Left lung (tissue), 10 donors: Measurements from ENCODE around the gene CASK. TPM values are rescaled to one million over a fixed set of nuclear protein-coding genes. Genes with fewer than 3 reads are reported as not detected.
A peak's percentile ranks its signal among the peaks of the same experiment; 100 is the strongest.

Experiments
- ATAC-seq: fragments of 200-7000 bp; cut with Tn5 transposase; one replicate; pipeline ENCODE4 v1.9.1; 2020; ENCODE audit warnings: moderate library complexity
- DNase-seq, 4 donors: peaks; one replicate each; pipeline ENCODE4 v3.0.0-alpha.2; 2013 to 2020
- H3K27ac ChIP-seq, 2 donors: fragments of 200-600 bp; sonication (generic) in 1 of 2; one replicate each; pipeline versions ENCODE4 v1.5.0 to v1.8.0; 2020 to 2021
- H3K27me3 ChIP-seq, 2 donors: fragments of 200-600 bp; sonication (generic) in 1 of 2; one replicate each; pipeline versions ENCODE4 v1.5.0 to v1.8.0; 2020 to 2021
- H3K36me3 ChIP-seq, 2 donors: fragments of 200-600 bp; sonication (generic) in 1 of 2; one replicate each; pipeline versions ENCODE4 v1.5.0 to v1.8.0; 2020 to 2021
- H3K4me1 ChIP-seq, 2 donors: fragments of 200-600 bp; one replicate each; pipeline ENCODE4 v1.8.0; 2021
- H3K4me3 ChIP-seq, 2 donors: fragments of 200-600 bp; sonication (generic) in 1 of 2; one replicate each; pipeline versions ENCODE4 v1.5.0 to v1.8.0; 2020 to 2021; ENCODE audit warnings: mild to moderate bottlenecking in 1 of 2
- H3K9me3 ChIP-seq, 2 donors: fragments of 200-600 bp; sonication (generic) in 1 of 2; one replicate each; pipeline versions ENCODE4 v1.5.0 to v1.8.0; 2020 to 2021
- intact Hi-C, 2 donors: fragments of 100-400 bp; cut with DNase I; formaldehyde crosslinking; loops; one replicate each; pipeline versions ENCODE4 v1.11.2 to v1.14.2; 2022
- polyA plus RNA-seq, 6 donors: library from polyadenylated mRNA; unstranded; fragments of 120-200 nt; gene quantifications; one replicate each; pipeline ENCODE4 v1.2.1, GENCODE V29; 2013; ENCODE audit not compliant: insufficient read length in 6 of 6
- total RNA-seq, 2 donors: library from RNA; stranded (reverse); fragmentation: NEBNext Ultra II Directional; extraction: Animal tissue kit (Norgen Biotek cat#: 25700); gene quantifications; one replicate each; pipeline ENCODE4 v1.2.1, GENCODE V29; 2021
- TF ChIP-seq, protein P1 (sequence below), 2 donors: fragments of 200-600 bp; sonication (generic) in 1 of 2; IDR thresholded peaks; one replicate each; pipeline versions ENCODE4 v1.5.0 to v1.8.0; 2021; ENCODE audit warnings: antibody characterized with exemption in 2 of 2
- donor health status: DM: no; HTN: yes; CAD: no.
- donor health status: DM: no; HTN: no; CAD: no.

CASK gene
- total and polyA plus RNA-seq, 8 donors, result 48.2 to 70.7 (median 56.9) TPM

DNA sequence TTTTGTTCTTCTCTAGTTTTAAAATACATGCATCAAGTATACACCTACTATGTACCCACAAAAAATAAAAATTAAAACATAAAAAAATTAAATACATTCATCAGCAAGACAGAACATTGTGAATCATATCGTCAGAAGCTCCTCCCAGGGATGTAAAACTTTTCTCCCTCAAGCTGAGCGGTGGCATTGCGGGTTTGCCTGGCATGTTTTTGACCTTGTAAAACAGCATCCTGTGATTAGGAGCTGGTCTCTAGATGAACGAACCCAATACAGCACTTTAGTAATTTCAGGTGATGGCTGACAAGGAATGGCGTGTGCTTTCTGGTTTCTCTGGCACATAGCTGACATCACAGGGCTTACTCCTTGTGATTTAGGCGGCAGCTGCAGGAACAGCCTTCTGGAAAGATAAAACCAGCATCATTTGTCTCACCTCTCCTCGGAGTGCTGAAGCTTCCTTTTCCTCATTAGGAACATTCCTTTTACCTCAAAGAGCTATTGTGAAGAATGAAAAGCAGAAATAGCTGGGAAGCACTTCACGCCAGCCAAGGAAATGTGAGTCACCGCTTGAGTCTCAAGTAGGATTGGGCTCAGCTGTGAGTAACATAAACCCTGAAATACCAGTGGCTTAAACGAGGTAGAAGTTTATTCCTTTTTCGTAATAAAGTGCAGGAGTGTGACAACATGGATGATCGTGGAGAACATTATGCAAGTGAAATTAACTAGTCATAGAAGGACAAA is 431.9 kb downstream of the CASK start:
- peak in 2 of 4 donors; percentile 41 to 46 for DNase-seq
- Histone ChIP-seq H3K4me1 (no peaks in the 10 kb centered on the region), H3K27me3 (no peaks in the 10 kb centered on the region), H3K9me3 (no peaks in the 10 kb centered on the region), H3K27ac (peak overlapping the region in 1 of 2 donors; percentile 21), H3K4me3 (no peak overlapping the region), H3K36me3 (no peaks in the 10 kb centered on the region)
- ATAC-seq, result peak; percentile 91
- TF ChIP-seq, protein P1, sequence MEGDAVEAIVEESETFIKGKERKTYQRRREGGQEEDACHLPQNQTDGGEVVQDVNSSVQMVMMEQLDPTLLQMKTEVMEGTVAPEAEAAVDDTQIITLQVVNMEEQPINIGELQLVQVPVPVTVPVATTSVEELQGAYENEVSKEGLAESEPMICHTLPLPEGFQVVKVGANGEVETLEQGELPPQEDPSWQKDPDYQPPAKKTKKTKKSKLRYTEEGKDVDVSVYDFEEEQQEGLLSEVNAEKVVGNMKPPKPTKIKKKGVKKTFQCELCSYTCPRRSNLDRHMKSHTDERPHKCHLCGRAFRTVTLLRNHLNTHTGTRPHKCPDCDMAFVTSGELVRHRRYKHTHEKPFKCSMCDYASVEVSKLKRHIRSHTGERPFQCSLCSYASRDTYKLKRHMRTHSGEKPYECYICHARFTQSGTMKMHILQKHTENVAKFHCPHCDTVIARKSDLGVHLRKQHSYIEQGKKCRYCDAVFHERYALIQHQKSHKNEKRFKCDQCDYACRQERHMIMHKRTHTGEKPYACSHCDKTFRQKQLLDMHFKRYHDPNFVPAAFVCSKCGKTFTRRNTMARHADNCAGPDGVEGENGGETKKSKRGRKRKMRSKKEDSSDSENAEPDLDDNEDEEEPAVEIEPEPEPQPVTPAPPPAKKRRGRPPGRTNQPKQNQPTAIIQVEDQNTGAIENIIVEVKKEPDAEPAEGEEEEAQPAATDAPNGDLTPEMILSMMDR (IDR thresholded peaks at IDR 0.05), result no peak
- intact Hi-C loops, result no loop called here

DNA sequence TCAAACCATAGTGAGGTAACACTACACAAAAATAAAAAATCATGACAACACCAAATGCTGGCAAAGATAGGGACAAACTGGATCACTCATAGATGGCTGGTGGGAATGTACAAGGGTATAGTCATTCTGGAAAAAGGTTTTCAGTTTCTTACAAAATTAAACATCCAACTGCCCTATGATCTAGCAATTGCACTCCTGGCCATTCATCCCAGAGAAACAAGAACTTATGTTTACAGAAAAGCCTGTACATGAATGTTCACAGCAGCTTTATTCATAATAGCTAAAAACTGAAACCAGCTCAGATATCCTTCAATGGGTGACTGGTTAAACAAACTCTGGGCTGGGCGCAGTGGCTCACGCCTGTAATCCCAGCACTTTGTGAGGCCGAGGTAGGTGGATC is 432.9 kb downstream of the CASK start:
- intact Hi-C loops, result no loop called here
- no peaks in the 10 kb centered on the region for H3K4me1 ChIP-seq
- H3K9me3 ChIP-seq, result no peaks in the 10 kb centered on the region
- H3K4me3 ChIP-seq, result no peak overlapping the region
- no peaks in the 10 kb centered on the region for H3K36me3 ChIP-seq
- no peak for ATAC-seq
- H3K27me3 ChIP-seq, result no peaks in the 10 kb centered on the region
- no peak for DNase-seq
- H3K27ac ChIP-seq, result no peak overlapping the region
- TF ChIP-seq, protein P1 (IDR thresholded peaks at IDR 0.05), result no peak

DNA sequence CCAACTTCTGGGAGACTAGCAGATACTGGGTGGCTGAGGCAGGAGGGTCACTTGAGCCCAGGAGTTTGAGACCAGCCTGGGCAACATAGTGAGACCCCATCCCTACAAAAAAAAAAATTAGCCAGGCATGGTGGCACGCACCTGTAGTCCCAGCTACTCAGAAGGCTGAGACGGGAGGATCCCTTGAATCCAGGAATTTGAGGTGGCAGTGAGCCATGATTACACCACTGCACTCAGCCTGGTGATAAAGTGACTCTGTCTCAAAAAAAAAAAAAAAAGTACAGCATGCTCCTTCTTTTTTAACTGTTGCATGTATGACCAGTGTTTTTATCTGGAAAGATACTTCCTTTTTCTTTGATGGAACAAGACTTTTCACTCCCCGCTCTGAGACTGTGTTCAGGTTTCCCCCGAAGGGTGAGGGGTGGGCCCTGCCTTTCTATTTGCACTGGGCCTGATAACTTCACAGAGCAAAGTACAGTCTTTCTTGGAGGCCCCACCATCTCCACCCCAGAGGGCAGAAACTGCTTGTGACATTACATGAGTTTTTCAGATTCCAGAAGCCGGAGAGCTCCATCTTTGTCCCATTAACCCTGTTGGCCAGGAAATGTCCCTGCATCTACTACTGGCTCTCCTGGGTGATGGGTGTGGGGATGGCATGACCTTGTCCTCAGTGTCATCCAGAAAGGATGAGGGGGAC is 441.1 kb downstream of the CASK start:
- intact Hi-C loops, result no loop called here
- TF ChIP-seq, protein P1 (IDR thresholded peaks at IDR 0.05), result no peak
- no peak for DNase-seq

DNA sequence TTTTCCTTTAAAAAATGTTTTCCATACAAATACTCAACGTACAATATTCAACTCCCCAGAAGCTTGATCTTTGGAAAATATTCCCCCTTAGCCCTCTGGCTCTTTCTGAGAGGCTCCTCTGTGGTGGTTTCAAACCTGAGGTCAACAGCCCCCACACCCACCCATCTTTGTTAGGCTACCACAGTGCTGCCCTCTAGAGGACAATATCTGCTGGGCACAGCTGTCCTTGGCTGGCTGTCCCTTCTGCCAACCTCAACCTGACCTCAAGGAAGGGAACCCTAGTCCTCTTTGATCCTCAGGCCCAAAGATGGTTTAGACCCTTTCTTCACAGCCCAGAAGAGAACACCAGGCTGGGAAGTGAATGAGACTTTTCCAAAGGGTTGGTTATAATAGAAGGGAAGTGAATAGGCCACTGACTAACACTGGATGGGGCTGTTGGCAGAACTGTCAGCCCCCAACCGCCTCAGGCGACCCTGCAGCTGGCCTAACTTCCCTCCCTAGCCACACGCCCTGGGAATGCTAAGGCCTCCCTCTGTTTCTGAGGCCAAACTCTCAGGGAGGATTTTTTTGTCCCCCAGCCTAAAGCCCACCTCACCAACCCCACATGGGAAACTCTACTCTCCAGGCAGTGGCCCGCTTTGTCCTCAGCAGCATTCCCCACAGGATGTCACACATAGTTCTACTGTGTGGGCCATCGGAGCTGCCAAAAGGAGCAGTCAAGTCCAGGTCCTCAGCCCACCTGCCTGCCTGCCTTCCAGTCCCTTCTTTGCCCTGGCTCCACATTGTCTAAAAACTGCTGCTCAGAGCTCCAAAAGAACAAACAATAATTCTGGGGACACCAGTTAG is 441.9 kb downstream of the CASK start:
- Histone ChIP-seq H3K27me3 (no peaks in the 10 kb centered on the region), H3K4me3 (no peak overlapping the region), H3K27ac (no peak overlapping the region), H3K36me3 (no peaks in the 10 kb centered on the region), H3K9me3 (no peaks in the 10 kb centered on the region), H3K4me1 (no peaks in the 10 kb centered on the region)
- ATAC-seq (peak; percentile 45), DNase-seq (no peak)
- TF ChIP-seq, protein P1 (IDR thresholded peaks at IDR 0.05), result peak in 1 of 2 donors; percentile 42
- intact Hi-C loops, result no loop called here

More for the DNA sequence above, 441.1 kb downstream of the CASK start:
- no peaks in the 10 kb centered on the region for H3K27me3 ChIP-seq
- no peak for ATAC-seq
- H3K4me1 ChIP-seq, result no peaks in the 10 kb centered on the region
- no peaks in the 10 kb centered on the region for H3K9me3 ChIP-seq
- H3K36me3 ChIP-seq, result no peaks in the 10 kb centered on the region
- H3K27ac ChIP-seq, result no peak overlapping the region
- no peak overlapping the region for H3K4me3 ChIP-seq
